Activated naive CD8-positive, alpha-beta T cell treated with anti-CD3 and anti-CD28 coated beads, Interleukin-2, amount 10 ng/mL, durations not matched to agents 7 days and 5 days (primary cell): Measurements from ENCODE around the gene QSOX2. TPM values are rescaled to one million over a fixed set of nuclear protein-coding genes. Genes with fewer than 3 reads are reported as not detected.

Source experiments
- ATAC-seq: fragments of 150-1000 bp; cut with Tn5 transposase; one replicate; pipeline ENCODE4 v1.10.0; 2021; ENCODE audit warnings: low read depth, moderate library complexity
- POLR2A ChIA-PET: fragments of 350-600 bp; sonication (Branson Sonifier 250); formaldehyde crosslinking; loops from one replicate; lab custom pipeline; 2021; ENCODE audit warnings: antibody characterized with exemption; lab: Charles Lee
- DNase-seq: peaks from one replicate; pipeline ENCODE4 v3.0.0; 2021
- H3K27ac Mint-ChIP-seq: one replicate; pipeline ENCODE4 v1.8.0; 2022; ENCODE audit warnings: mild to moderate bottlenecking, mixed read lengths
- H3K27me3 Mint-ChIP-seq: one replicate; pipeline ENCODE4 v1.8.0; 2022; ENCODE audit warnings: mild to moderate bottlenecking, moderate library complexity, mixed read lengths
- H3K36me3 Mint-ChIP-seq: one replicate; pipeline ENCODE4 v1.8.0; 2021; ENCODE audit warnings: mild to moderate bottlenecking, mixed read lengths
- H3K4me1 Mint-ChIP-seq: one replicate; pipeline ENCODE4 v1.8.0; 2021; ENCODE audit warnings: mixed read lengths
- H3K4me3 Mint-ChIP-seq: one replicate; pipeline ENCODE4 v1.8.0; 2022; ENCODE audit warnings: mild to moderate bottlenecking, moderate library complexity, mixed read lengths
- H3K9me3 Mint-ChIP-seq: one replicate; pipeline ENCODE4 v1.8.0; 2021; ENCODE audit warnings: mixed read lengths
- total RNA-seq, 2 experiments: library from RNA; stranded (reverse); gene quantifications; one replicate each; pipeline ENCODE4 v1.2.3, GENCODE V29; 2021

The QSOX2 gene
- total RNA-seq, 2 experiments from 2014 or later: 12.4 to 12.8 TPM

- Mint-ChIP-seq H3K9me3 (peaks cover 2% of the 10 kb centered on the region), H3K27me3 (no peaks in the 10 kb centered on the region), H3K4me1 (peaks cover 6% of the 10 kb centered on the region), H3K36me3 (peaks cover 18% of the 10 kb centered on the region), H3K4me3 (no peak overlapping the region), H3K27ac (no peak overlapping the region)
- POLR2A ChIA-PET: no interaction called here
- DNase-seq (no peak), ATAC-seq (no peak)
Observed at GRCh38 chr9:136216541-136217244, 28.9 kb downstream of the QSOX2 start.

GRCh38 chr9:136213733-136214132 is 31.9 kb downstream of the QSOX2 start:
- no peaks in the 10 kb centered on the region for H3K4me1 Mint-ChIP-seq
- peaks cover 2% of the 10 kb centered on the region for H3K9me3 Mint-ChIP-seq
- POLR2A ChIA-PET: no interaction called here
- no peaks in the 10 kb centered on the region for H3K27me3 Mint-ChIP-seq
- no peak for ATAC-seq
- H3K4me3 Mint-ChIP-seq: no peak overlapping the region
- H3K27ac Mint-ChIP-seq: no peak overlapping the region
- H3K36me3 Mint-ChIP-seq: peaks cover 18% of the 10 kb centered on the region
- DNase-seq: no peak

- H3K27ac Mint-ChIP-seq: no peak overlapping the region
Observed at GRCh38 chr9:136212345-136212950, 33.2 kb downstream of the QSOX2 start.

GRCh38 chr9:136211441-136212344 is 33.9 kb downstream of the QSOX2 start:
- Mint-ChIP-seq H3K27me3 (no peaks in the 10 kb centered on the region), H3K27ac (no peak overlapping the region)
- no peak for ATAC-seq

More at GRCh38 chr9:136212345-136212950, 33.2 kb downstream of the QSOX2 start:
- ATAC-seq (no peak), DNase-seq (no peak)
- POLR2A ChIA-PET: no interaction called here
- Mint-ChIP-seq H3K4me3 (no peak overlapping the region), H3K9me3 (peaks cover 2% of the 10 kb centered on the region), H3K27me3 (no peaks in the 10 kb centered on the region), H3K4me1 (no peaks in the 10 kb centered on the region), H3K36me3 (peaks cover 18% of the 10 kb centered on the region)

GRCh38 chr9:136211006-136211405 is 34.6 kb downstream of the QSOX2 start:
- Mint-ChIP-seq H3K4me1 (no peaks in the 10 kb centered on the region), H3K27me3 (no peaks in the 10 kb centered on the region), H3K9me3 (peaks cover 2% of the 10 kb centered on the region), H3K36me3 (peaks cover 24% of the 10 kb centered on the region), H3K4me3 (no peak overlapping the region), H3K27ac (no peak overlapping the region)
- ATAC-seq (no peak), DNase-seq (no peak)
- POLR2A ChIA-PET: no interaction called here

More at GRCh38 chr9:136211441-136212344, 33.9 kb downstream of the QSOX2 start:
- no peak overlapping the region for H3K4me3 Mint-ChIP-seq
- peaks cover 2% of the 10 kb centered on the region for H3K9me3 Mint-ChIP-seq
- H3K36me3 Mint-ChIP-seq: peaks cover 21% of the 10 kb centered on the region
- DNase-seq: no peak
- POLR2A ChIA-PET: no interaction called here
- H3K4me1 Mint-ChIP-seq: no peaks in the 10 kb centered on the region

GRCh38 chr9:136210276-136210675 is 35.3 kb downstream of the QSOX2 start:
- DNase-seq (no peak), ATAC-seq (no peak)
- no peaks in the 10 kb centered on the region for H3K27me3 Mint-ChIP-seq
- H3K4me3 Mint-ChIP-seq: no peak overlapping the region
- H3K36me3 Mint-ChIP-seq: peaks cover 22% of the 10 kb centered on the region
- H3K9me3 Mint-ChIP-seq: peaks cover 2% of the 10 kb centered on the region
- H3K27ac Mint-ChIP-seq: no peak overlapping the region
- POLR2A ChIA-PET: no interaction called here
- no peaks in the 10 kb centered on the region for H3K4me1 Mint-ChIP-seq

- DNase-seq: no peak
- H3K9me3 Mint-ChIP-seq: peaks cover under 1% of the 10 kb centered on the region
- H3K36me3 Mint-ChIP-seq: peaks cover 17% of the 10 kb centered on the region
- H3K27me3 Mint-ChIP-seq: no peaks in the 10 kb centered on the region
- H3K4me1 Mint-ChIP-seq: no peaks in the 10 kb centered on the region
- no peak overlapping the region for H3K27ac Mint-ChIP-seq
- no peak overlapping the region for H3K4me3 Mint-ChIP-seq
- POLR2A ChIA-PET: no interaction called here
- ATAC-seq: no peak
Observed at GRCh38 chr9:136209786-136210185, 35.8 kb downstream of the QSOX2 start.

GRCh38 chr9:136209232-136209631 is 36.4 kb downstream of the QSOX2 start:
- no peaks in the 10 kb centered on the region for H3K9me3 Mint-ChIP-seq
- H3K27ac Mint-ChIP-seq: no peak overlapping the region
- H3K4me3 Mint-ChIP-seq: no peak overlapping the region
- no peak for DNase-seq
- H3K4me1 Mint-ChIP-seq: no peaks in the 10 kb centered on the region
- no peak for ATAC-seq
- H3K36me3 Mint-ChIP-seq: peaks cover 13% of the 10 kb centered on the region
- peaks cover 2% of the 10 kb centered on the region for H3K27me3 Mint-ChIP-seq
- POLR2A ChIA-PET: no interaction called here

- H3K36me3 Mint-ChIP-seq: peaks cover 8% of the 10 kb centered on the region
- peaks cover 6% of the 10 kb centered on the region for H3K27me3 Mint-ChIP-seq
- ATAC-seq (no peak), DNase-seq (no peak)
- no peaks in the 10 kb centered on the region for H3K9me3 Mint-ChIP-seq
- POLR2A ChIA-PET: no interaction called here
- no peak overlapping the region for H3K27ac Mint-ChIP-seq
- no peak overlapping the region for H3K4me3 Mint-ChIP-seq
- H3K4me1 Mint-ChIP-seq: no peaks in the 10 kb centered on the region
Observed at GRCh38 chr9:136208675-136209074, 36.9 kb downstream of the QSOX2 start.

- Mint-ChIP-seq H3K4me1 (no peaks in the 10 kb centered on the region), H3K27me3 (peaks cover 9% of the 10 kb centered on the region), H3K36me3 (peaks cover 6% of the 10 kb centered on the region), H3K9me3 (no peaks in the 10 kb centered on the region), H3K27ac (no peak overlapping the region), H3K4me3 (no peak overlapping the region)
- ATAC-seq (no peak), DNase-seq (no peak)
- POLR2A ChIA-PET: no interaction called here
Observed at GRCh38 chr9:136207616-136208015, 38.0 kb downstream of the QSOX2 start.

GRCh38 chr9:136206602-136207275 is 38.9 kb downstream of the QSOX2 start:
- H3K27me3 Mint-ChIP-seq: peaks cover 14% of the 10 kb centered on the region
- DNase-seq: no peak
- no peak overlapping the region for H3K27ac Mint-ChIP-seq
- ATAC-seq: no peak
- peaks cover 6% of the 10 kb centered on the region for H3K36me3 Mint-ChIP-seq
- no peaks in the 10 kb centered on the region for H3K4me1 Mint-ChIP-seq
- H3K9me3 Mint-ChIP-seq: no peaks in the 10 kb centered on the region
- POLR2A ChIA-PET: no interaction called here
- H3K4me3 Mint-ChIP-seq: no peak overlapping the region

GRCh38 chr9:136205707-136205992 is 40.0 kb downstream of the QSOX2 start:
- POLR2A ChIA-PET: no interaction called here
- H3K9me3 Mint-ChIP-seq: no peaks in the 10 kb centered on the region
- DNase-seq: no peak

More at GRCh38 chr9:136205707-136205992, 40.0 kb downstream of the QSOX2 start:
- H3K27me3 Mint-ChIP-seq: peaks cover 23% of the 10 kb centered on the region
- H3K36me3 Mint-ChIP-seq: peaks cover 6% of the 10 kb centered on the region
- no peaks in the 10 kb centered on the region for H3K4me1 Mint-ChIP-seq
- ATAC-seq: no peak
- H3K27ac Mint-ChIP-seq: no peak overlapping the region
- H3K4me3 Mint-ChIP-seq: no peak overlapping the region
